NT2/D1 (cell line): Measurements from ENCODE around the gene SP5.

ENCODE experiments used
- SUZ12 ChIP-seq: IDR thresholded peaks from 2 replicates; pipeline ENCODE4 v1.6.1; 2011; ENCODE audit not compliant: insufficient read length, insufficient read depth; ENCODE audit errors: extremely low read depth
- YY1 ChIP-seq: IDR thresholded peaks from 2 replicates; pipeline ENCODE4 v1.6.1; 2011; ENCODE audit not compliant: insufficient read length, insufficient read depth

GRCh38 chr2:170671079-170671478 is 44.1 kb upstream of the SP5 start:
- TF ChIP-seq YY1 (no peak), SUZ12 (no peak)
